K562 (cell line): ENCODE measurements around the gene ZNF513. TPM values are rescaled to one million over a fixed set of nuclear protein-coding genes. Genes with fewer than 3 reads are reported as not detected.

Experiments
- ESRRA ChIP-seq: fragments of 450-650 bp; IDR thresholded peaks from 2 replicates; pipeline ENCODE4 v1.6.1; 2014; ENCODE audit warnings: low read depth, mild to moderate bottlenecking, moderate library complexity, borderline replicate concordance
- FOXA3 ChIP-seq, 2 experiments: fragments of 450-650 bp in 1 of 2; sonication (generic) in 1 of 2; formaldehyde crosslinking; IDR thresholded peaks in 1 of 2; conservative IDR thresholded peaks in 1 of 2; 2 replicates each; pipeline versions ENCODE4 v1.4.0 to v1.8.0; 2020 to 2022; ENCODE audit warnings: mild to moderate bottlenecking in 2 of 2, missing genetic modification reagents in 1 of 2
- GATA2 ChIP-seq: sonication (generic); formaldehyde crosslinking; IDR thresholded peaks from 2 replicates; pipeline ENCODE4 v1.4.0; 2020; ENCODE audit warnings: mild to moderate bottlenecking, missing genetic modification reagents
- HMG20A ChIP-seq: fragments of 450-650 bp; formaldehyde crosslinking; conservative IDR thresholded peaks from 2 replicates; pipeline ENCODE4 v1.4.0; 2020; ENCODE audit warnings: mild to moderate bottlenecking, mixed read lengths
- HMG20B ChIP-seq: fragments of 250-450 bp; sonication (Bioruptor Pico); IDR thresholded peaks from 2 replicates; pipeline ENCODE4 v1.5.0; 2021; ENCODE audit warnings: mild to moderate bottlenecking
- MCM2 ChIP-seq: fragments of 450-650 bp; IDR thresholded peaks from 2 replicates; pipeline ENCODE4 v1.6.1; 2017; ENCODE audit warnings: low read depth, mild to moderate bottlenecking
- POLR2AphosphoS5 ChIP-seq: IDR thresholded peaks from 2 replicates; pipeline ENCODE4 v1.6.1; 2011; ENCODE audit warnings: mild to moderate bottlenecking, low read depth, low read length, moderate library complexity; ENCODE audit not compliant: control insufficient read depth, insufficient read depth
- RBBP5 ChIP-seq: fragments of 200-600 bp; sonication (generic); IDR thresholded peaks from 2 replicates; pipeline ENCODE4 v1.6.1; 2012; ENCODE audit warnings: borderline replicate concordance, mild to moderate bottlenecking, low read length, control low read depth, inconsistent platforms; ENCODE audit not compliant: insufficient read depth, poor library complexity, severe bottlenecking
- RBM22 ChIP-seq: fragments of 200-400 bp; formaldehyde crosslinking; IDR thresholded peaks from 2 replicates; pipeline ENCODE4 v1.6.1; 2018; ENCODE audit warnings: low read length, low read depth; ENCODE audit not compliant: poor library complexity, severe bottlenecking
- SRSF9 ChIP-seq: fragments of 200-400 bp; formaldehyde crosslinking; IDR thresholded peaks from 2 replicates; pipeline ENCODE4 v1.6.1; 2017; ENCODE audit warnings: low read depth, low read length, borderline replicate concordance
- YBX1 ChIP-seq: fragments of 450-650 bp; IDR thresholded peaks from 2 replicates; pipeline ENCODE4 v1.7.1; 2016; ENCODE audit warnings: mild to moderate bottlenecking
- ZNF766 ChIP-seq: fragments of 200-800 bp; sonication (Bioruptor generic); conservative IDR thresholded peaks from 2 replicates; pipeline ENCODE4 v1.6.1; 2016; ENCODE audit warnings: missing genetic modification characterization, missing compliant biosample characterization
- polyA plus RNA-seq, 8 experiments: library from polyadenylated mRNA; depleted of rRNA in 4 of 8; stranded (reverse) in 5 of 8; unstranded in 3 of 8; fragments of >200 nt; fragmentation: Nextera tagmentation in 2 of 8; fragmentation: Illumina TruSeq in 1 of 8; extraction: Ambion mirVana in 2 of 8; extraction: Trizol in 1 of 8; gene quantifications; 2 replicates each; pipeline versions ENCODE4 v1.2.1 to v1.2.3, GENCODE V29; 2011 to 2014; ENCODE audit warnings: inconsistent platforms in 1 of 8, missing spikeins in 1 of 8
- total RNA-seq, 7 experiments: library from RNA; depleted of rRNA in 6 of 7; stranded (reverse); fragments of >200 nt in 6 of 7; fragmentation: Illumina TruSeq in 2 of 7; extraction: Trizol in 2 of 7; gene quantifications; 2 replicates each; pipeline versions ENCODE4 v1.2.1 to v1.2.3, GENCODE V29; 2011 to 2021; ENCODE audit warnings: low replicate concordance in 1 of 7
- TF ChIP-seq, protein P1 (sequence below): fragments of 250-450 bp; sonication (Bioruptor Pico); IDR thresholded peaks from 2 replicates; pipeline ENCODE4 v1.8.0; 2022; ENCODE audit warnings: moderate library complexity, mild to moderate bottlenecking, inconsistent platforms
- TF ChIP-seq, protein P2 (sequence below): IDR thresholded peaks from 2 replicates; pipeline ENCODE4 v1.6.1; 2011; ENCODE audit warnings: borderline replicate concordance, low read depth, mild to moderate bottlenecking, moderate library complexity, low read length; ENCODE audit not compliant: insufficient read depth, poor library complexity, severe bottlenecking
- TF ChIP-seq, protein P3 (sequence below): fragments of 450-650 bp; IDR thresholded peaks from 2 replicates; pipeline ENCODE4 v1.6.1; 2018; ENCODE audit warnings: mild to moderate bottlenecking, low read depth; ENCODE audit not compliant: partially characterized antibody

Gene ZNF513
- total and polyA plus RNA-seq, 9 of the 15 experiments (the other 6 are each of a cell fraction or from before 2014, with no cell fraction given): 0.04 to 13.6 (median 4.4) TPM

DNA sequence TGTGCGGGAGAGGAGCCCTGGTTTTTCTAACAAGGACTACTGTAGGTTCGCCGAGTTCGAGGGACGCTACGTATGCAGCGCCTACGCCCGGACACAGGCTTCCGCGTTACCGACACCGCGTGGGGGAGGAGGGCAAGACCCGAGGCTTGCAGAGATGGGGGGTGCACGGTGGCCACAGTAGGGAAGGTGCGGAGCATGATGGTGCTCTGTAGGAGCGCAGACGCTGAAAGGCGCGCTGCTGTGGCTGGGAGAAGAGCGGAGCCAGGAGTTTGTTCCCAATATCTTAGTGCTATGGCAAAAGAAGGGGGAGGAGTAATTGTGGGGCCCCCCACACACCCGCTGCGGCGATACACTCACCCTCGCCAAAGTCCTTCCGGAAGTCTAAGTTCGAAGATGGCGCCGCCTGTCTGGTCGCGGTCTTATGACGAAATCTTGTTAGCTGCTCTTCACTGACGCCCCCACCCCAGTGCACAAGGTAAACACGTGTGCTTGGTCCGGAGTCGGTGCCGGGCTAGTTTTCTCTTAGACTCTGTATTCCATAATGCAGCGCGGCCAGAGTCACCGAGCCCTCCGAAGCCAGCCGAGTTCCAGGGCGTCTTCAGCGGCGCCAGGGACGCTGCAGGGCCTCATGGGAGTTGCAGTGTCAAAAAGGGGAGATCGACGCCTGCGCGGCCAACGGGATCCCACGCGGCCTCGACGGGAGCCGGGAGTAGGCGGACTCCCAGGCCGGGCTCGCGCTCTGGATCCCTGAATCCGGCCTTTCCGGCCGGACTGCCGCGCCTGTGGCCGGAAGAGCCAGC lies 24.0 kb downstream of the ZNF513 start, which contains the start of gene GTF3C2 (continued):
- TF ChIP-seq HMG20A (CRISPR knock-in tag): no peak
- no peak for TF ChIP-seq SRSF9
- TF ChIP-seq ESRRA: peak; percentile 34; the same call in 1 of the 2 replicates
- TF ChIP-seq, protein P1, sequence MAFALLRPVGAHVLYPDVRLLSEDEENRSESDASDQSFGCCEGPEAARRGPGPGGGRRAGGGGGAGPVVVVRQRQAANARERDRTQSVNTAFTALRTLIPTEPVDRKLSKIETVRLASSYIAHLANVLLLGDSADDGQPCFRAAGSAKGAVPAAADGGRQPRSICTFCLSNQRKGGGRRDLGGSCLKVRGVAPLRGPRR (CRISPR knock-in tag): no peak
- TF ChIP-seq, protein P2, sequence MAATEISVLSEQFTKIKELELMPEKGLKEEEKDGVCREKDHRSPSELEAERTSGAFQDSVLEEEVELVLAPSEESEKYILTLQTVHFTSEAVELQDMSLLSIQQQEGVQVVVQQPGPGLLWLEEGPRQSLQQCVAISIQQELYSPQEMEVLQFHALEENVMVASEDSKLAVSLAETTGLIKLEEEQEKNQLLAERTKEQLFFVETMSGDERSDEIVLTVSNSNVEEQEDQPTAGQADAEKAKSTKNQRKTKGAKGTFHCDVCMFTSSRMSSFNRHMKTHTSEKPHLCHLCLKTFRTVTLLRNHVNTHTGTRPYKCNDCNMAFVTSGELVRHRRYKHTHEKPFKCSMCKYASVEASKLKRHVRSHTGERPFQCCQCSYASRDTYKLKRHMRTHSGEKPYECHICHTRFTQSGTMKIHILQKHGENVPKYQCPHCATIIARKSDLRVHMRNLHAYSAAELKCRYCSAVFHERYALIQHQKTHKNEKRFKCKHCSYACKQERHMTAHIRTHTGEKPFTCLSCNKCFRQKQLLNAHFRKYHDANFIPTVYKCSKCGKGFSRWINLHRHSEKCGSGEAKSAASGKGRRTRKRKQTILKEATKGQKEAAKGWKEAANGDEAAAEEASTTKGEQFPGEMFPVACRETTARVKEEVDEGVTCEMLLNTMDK: no peak
- peak; percentile 86 for TF ChIP-seq RBBP5
- peak; percentile 46 to 62; a peak in 3 of 4 replicates for TF ChIP-seq FOXA3 (CRISPR knock-in tag; conservative IDR thresholded peaks at IDR 0.05 in 1 of 2, IDR thresholded peaks at IDR 0.05 in 1 of 2)
- TF ChIP-seq RBM22: no peak
- no peak for TF ChIP-seq MCM2
- no peak for TF ChIP-seq HMG20B (CRISPR knock-in tag)
- no peak for TF ChIP-seq GATA2 (CRISPR knock-in tag)
- TF ChIP-seq YBX1: no peak
- TF ChIP-seq POLR2AphosphoS5: peak; percentile 48
- TF ChIP-seq ZNF766 (CRISPR knock-in tag): peak; percentile 82
- TF ChIP-seq, protein P3, sequence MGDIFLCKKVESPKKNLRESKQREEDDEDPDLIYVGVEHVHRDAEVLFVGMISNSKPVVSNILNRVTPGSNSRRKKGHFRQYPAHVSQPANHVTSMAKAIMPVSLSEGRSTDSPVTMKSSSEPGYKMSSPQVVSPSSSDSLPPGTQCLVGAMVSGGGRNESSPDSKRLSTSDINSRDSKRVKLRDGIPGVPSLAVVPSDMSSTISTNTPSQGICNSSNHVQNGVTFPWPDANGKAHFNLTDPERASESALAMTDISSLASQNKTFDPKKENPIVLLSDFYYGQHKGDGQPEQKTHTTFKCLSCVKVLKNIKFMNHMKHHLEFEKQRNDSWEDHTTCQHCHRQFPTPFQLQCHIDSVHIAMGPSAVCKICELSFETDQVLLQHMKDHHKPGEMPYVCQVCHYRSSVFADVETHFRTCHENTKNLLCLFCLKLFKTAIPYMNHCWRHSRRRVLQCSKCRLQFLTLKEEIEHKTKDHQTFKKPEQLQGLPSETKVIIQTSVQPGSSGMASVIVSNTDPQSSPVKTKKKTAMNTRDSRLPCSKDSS: no peak
